ENCODE data around the gene FYN.

FYN gene

GRCh38 chr6:111689946-111690345 is 183.3 kb downstream of the FYN start:
- no peak for DNase-seq (ENCODE audit: low read depth)
- no peak for TF ChIP-seq CTCF (IDR thresholded peaks at IDR 0.05; ENCODE audit: low read depth, low read length, missing control alignments)

GRCh38 chr6:111689419-111689818 is 183.8 kb downstream of the FYN start:
- DNase-seq (ENCODE audit: low read depth): no peak
- no peak for TF ChIP-seq CTCF (IDR thresholded peaks at IDR 0.05; ENCODE audit: low read depth, low read length, missing control alignments)
- no peak overlapping the region for H3K4me3 ChIP-seq (ENCODE audit: low read depth, low read length)

More at GRCh38 chr6:111689946-111690345, 183.3 kb downstream of the FYN start:
- no peak overlapping the region for H3K4me3 ChIP-seq (ENCODE audit: low read depth, low read length)

DNA sequence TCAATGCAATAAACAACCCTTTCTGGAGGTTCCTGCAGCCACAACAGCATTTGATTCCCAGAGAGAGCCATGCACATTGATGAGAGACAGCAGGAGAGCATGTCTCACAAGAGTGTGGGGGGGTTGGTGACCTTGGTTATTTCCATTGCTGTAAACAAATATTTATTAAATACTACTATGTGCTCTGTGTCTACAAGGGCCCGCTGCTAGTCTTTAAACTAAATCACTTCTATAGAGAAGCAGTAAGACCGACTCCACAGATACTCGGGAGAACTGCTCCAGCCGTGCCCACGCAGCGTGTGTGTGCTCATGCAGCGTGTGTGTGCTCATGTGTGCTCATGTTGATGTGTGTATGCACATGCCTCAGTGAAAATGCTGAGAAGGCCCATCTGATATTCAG is 184.9 kb downstream of the FYN start:
- no peak overlapping the region for H3K4me3 ChIP-seq (ENCODE audit: low read depth, low read length)
- no peak for DNase-seq (ENCODE audit: low read depth)
- no peak for TF ChIP-seq CTCF (IDR thresholded peaks at IDR 0.05; ENCODE audit: low read depth, low read length, missing control alignments)

GRCh38 chr6:111687652-111688051 is 185.6 kb downstream of the FYN start:
- no peak for DNase-seq (ENCODE audit: low read depth)
- no peak for TF ChIP-seq CTCF (IDR thresholded peaks at IDR 0.05; ENCODE audit: low read depth, low read length, missing control alignments)
- H3K4me3 ChIP-seq (ENCODE audit: low read depth, low read length): no peak overlapping the region

- TF ChIP-seq CTCF (IDR thresholded peaks at IDR 0.05; ENCODE audit: low read depth, low read length, missing control alignments): no peak
- no peak overlapping the region for H3K4me3 ChIP-seq (ENCODE audit: low read depth, low read length)
Measured at GRCh38 chr6:111686932-111687266, 186.4 kb downstream of the FYN start.

DNA sequence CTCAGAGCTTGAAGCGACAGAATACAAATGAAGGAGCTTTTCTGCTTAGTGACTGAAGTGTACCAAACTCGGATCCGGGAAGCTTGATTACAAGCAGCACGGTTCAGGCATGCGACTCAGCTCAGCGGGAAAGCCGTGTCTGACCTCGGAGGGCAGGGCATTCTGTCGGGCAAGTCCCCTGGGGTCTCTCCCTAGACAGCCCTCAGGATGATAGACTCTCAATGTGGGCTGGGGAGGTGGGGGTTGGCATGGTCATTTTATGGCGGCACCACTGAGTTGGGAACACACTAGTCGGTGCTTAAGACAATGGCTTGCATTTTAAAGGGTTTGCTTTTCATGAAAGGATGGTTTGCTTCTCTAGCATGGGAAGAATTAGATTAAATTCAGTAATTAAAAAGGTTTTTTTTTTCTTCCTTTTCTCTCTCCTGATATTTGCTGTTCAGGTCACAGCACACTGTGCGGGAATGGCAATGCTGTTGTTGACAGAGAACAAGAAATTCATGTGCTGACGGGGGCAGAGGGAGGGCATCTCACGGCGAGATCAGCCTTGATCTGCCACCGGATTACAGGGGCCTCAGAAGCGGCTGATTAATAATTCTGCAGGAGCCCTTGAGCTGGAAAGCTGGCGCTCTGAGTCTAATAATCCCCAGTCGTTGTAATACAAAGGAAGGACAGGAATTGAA is 186.9 kb downstream of the FYN start:
- no peak overlapping the region for H3K4me3 ChIP-seq (ENCODE audit: low read depth, low read length)
- no peak for TF ChIP-seq CTCF (IDR thresholded peaks at IDR 0.05; ENCODE audit: low read depth, low read length, missing control alignments)
- DNase-seq (ENCODE audit: low read depth): no peak

More at GRCh38 chr6:111686932-111687266, 186.4 kb downstream of the FYN start:
- no peak for DNase-seq (ENCODE audit: low read depth)

GRCh38 chr6:111685526-111685925 is 187.7 kb downstream of the FYN start:
- no peak for DNase-seq (ENCODE audit: low read depth)
- no peak overlapping the region for H3K4me3 ChIP-seq (ENCODE audit: low read depth, low read length)
- TF ChIP-seq CTCF (IDR thresholded peaks at IDR 0.05; ENCODE audit: low read depth, low read length, missing control alignments): no peak

All from GM12864 (cell line).